NAMALWA (cell line): ENCODE measurements around the gene PGAP2.
"Not testable (repeated sequence)": the region's sequence is repeated elsewhere in the genome, so short reads cannot be mapped to it uniquely, and the experiment has no call there.

Experiments used
- DNase-seq: peaks from one replicate; pipeline ENCODE4 v3.0.0-alpha.2; 2015; ENCODE audit warnings: low spot score

PGAP2 gene

DNA sequence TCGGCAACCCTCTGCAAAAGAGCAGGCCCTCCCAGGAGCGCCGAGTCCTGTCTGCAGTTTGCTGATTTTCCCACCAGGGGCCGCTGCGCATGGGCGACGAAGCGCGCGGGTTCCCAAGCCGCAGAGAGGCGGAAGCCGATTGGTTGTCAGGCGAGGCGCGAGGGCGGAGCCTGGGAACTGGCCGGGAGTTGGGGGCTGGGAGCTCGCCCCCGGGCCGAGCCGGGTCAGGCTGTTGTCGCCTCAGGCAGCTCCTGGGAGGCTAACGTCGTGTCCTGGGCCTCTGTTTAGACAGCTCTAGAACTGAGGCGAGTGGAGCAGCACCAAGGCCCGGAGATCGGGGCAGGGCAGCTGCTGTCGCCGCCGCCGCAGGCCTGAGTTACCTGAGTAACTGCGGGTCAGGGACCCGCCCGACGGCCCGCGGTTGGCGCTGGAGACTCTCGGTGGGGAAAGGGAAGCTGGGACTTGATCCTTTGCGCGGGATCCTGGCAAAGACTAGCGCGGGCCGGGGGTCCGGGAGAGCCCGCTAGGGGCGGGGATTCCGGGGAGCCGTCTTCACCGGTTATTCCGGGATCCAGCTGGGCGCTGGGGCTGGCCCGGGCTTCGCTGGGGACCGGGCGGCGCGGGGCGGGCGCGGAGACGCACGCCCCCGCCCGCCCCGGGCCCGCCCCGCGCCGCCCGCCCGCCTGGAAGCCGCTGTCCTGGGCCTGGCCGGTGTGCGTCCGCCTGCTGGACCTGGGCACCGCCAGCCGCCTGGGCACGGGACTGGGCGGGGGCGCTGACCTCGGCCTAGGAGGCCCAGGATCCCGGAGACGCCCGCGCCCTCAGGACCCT lies 46.8 kb downstream of the PGAP2 start, which contains the start of gene STIM1:
STIM1 (plus strand) TSS at position 688 of the 831 bp plus-strand sequence. CDS start 607 bp downstream, outside the sequence.
- peak; percentile 97 for DNase-seq

DNA sequence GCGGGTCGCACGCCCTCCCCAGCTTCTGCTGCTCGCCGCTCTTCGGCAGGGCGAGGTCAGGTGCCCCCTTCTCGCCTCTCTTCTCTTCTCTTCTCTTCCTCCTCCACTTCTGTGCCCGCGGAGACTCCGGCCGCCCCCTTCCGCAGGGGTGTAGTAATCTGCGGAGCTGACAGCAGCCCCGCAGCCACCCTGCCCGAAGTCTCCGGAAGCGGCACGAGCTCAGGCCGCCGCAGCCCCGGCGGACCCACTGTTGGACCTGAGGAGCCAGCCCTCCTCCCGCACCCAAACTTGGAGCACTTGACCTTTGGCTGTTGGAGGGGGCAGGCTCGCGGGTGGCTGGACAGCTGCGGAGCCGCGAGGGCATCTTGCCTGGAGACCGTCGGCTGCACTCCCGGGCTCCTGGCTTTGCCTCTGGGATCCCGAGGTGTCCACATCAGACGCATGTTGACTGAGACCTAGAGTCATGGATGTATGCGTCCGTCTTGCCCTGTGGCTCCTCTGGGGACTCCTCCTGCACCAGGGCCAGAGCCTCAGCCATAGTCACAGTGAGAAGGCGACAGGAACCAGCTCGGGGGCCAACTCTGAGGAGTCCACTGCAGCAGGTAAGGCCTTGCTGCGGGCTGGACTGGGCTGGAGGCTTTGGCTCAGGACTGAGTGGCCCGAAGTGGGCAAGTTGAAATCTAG lies 47.6 kb downstream of the PGAP2 start:
- DNase-seq = peak; percentile 73

DNA sequence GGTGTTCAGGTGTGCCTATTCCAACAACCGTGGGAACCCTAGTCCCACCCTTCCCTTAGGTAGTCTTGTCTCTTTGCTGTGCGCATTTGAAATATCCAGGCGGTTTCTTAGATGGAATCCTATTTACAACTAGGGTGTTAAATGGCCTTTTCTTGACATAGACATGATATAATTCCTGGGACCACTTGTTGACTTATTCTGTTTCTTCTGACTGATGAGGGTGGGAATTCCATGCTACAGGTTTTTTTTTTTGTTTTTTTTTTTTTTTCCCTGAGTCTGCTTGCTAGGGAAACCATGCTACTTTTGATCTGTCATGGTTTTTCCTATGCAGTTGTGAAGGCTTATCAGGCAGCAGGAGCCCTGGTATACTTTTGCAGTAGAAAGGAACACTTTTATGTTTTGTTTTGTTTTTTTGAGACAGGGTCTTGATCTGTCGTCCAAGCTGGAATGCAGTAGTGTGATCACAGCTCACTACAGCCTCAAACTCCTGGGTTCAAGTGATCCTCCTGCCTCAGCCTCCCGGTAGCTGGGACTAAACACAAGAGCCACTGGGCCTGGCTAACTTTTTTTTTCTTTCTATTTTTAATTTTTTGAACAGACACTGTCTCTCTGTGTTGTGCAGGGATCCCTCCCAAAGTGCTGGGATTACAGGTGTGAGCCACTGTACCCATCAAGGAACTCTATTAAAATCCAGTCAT lies 48.6 kb downstream of the PGAP2 start:
- no peak for DNase-seq

DNA sequence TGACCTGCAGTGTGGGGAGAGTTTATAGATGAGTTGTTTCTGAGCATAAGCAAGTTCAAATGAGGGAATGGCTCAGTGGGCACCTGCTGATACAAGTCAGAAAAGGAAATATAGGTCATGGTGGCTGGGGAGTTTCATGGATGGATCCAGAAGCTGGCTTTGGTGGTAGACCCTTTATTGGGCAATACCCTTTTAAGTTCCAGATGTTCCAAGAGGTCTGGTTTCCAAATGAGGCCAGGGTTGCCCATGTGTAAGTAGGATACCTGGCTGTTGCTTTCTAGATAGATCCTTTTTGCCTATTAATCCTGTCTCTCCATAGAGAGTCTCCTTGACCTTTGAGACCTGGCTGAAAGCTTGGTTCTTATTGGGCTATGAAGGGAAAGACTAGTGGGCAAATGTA lies 49.3 kb downstream of the PGAP2 start:
- no peak for DNase-seq

DNA sequence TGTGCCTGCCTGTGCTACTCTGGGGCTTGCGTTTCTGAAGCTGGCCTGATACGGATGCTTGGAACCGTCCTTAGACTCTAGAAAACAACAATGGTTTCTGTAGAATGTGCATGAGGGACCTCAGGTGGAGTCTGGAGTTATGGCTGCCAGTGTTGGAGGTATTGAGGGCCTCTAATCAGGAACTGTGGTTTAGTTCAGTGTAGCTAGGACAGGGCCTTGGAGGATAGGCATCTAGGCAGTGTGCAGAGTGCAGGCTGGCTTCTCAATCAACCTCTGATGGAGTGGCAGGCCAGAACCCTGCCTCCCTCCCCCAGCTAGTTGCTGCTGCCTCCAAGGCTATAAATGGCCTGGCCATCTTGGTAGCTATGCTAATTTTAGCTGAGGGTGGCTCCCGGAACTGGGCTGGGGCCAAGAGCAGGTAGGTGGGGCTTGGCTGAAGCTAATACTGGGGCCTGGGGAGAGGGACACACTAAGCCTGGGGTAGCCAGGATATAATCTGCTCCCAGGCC lies 51.1 kb downstream of the PGAP2 start:
- peak; percentile 48 for DNase-seq

DNA sequence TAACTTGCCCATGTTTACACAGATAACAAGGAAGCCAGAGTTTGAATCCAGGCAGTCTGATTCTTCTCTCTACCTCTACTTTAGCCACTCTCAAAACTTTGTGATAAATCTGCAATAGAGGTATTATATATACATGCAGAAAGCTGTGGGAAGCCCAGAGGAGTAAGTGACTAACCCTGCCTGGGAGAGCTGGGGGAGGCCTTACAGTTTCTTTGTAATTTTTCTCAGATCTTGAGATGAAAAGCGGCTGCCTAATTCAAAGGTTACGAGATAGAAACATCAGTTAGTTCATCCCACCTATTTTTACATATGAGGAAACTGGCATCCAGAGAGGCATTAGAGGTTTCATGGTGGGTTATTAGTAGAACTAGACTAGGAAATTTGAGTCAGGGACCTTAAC lies 52.0 kb downstream of the PGAP2 start:
- no peak for DNase-seq

DNA sequence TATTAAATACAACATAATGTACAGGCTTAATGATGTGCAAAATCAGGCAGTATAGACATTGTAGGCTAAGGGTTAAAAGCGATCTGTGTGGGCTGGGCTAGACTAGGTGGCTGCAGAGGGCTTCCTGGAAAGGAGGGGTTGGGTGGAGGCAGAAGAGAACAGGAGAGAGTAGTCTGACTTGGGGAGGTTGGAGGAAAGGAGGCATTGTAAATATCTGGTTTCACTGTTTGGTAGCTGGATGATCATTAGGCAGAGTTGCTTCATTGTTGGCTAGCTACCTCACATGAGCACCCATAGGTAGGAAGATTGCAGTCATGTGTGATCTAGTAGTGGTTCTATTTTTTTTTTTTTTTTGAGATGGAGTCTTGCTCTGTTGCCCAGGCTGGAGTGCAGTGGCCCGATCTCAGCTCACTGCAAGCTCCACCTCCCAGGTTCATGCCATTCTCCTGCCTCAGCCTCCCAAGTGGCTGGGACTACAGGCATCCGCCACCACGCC lies 52.6 kb downstream of the PGAP2 start:
- DNase-seq = not testable (repeated sequence)

DNA sequence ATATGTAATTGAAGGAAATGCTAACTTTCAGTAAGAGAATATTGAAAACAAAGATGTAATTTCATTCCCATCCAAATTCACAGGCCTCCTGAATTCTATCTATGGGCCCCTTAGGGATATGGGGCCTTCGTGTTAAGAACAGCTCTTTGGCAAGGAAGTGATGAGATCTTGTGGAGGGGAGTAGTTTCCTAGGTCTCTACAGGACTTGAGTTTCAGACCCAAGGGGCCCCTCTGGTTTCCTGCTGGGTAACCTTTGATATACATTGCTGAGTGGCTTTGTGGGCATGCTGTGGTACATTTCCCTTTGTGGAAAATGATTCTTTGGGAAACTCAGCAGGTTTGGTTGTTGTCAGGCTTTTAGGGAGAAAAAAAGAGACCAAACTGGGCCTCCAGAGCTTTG lies 53.3 kb downstream of the PGAP2 start:
- no peak for DNase-seq

DNA sequence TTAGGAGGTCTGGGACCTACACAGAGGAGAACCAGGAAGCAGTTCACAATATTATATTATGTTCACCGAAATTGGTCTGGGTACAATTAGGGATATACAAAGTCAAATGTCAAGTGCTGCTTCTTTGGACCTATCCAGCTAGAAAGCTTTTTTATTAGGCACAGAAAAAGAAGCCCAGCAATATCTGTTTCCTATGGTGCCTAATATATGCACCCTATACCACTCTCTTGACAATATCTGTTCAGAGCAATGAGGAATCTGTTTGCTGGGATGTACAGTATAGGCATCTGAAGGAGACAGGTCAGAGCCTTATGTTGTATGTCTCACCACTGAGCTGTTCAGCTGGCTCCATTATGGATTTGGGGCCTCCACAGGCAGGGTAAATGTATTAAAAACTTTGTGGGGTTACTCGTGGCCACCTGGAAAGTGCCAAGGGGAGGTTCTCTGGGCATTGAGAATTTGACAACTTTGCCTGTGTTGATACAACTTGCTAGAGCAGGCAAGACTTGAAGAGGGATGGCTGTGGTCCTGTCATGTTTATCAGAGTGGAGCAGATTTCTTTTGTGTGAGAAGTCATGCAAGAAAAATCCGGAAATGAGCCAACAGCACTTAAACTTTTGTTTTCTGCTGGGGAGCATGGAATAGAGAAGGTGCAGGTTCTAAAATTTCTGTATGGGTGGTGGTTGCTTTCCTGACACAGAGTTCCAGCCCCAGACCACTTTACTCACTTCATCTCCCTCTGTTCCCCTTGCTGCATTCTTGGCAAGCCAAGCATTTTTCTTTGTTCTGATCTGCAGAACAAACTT lies 57.2 kb downstream of the PGAP2 start:
- peak; percentile 63 for DNase-seq

DNA sequence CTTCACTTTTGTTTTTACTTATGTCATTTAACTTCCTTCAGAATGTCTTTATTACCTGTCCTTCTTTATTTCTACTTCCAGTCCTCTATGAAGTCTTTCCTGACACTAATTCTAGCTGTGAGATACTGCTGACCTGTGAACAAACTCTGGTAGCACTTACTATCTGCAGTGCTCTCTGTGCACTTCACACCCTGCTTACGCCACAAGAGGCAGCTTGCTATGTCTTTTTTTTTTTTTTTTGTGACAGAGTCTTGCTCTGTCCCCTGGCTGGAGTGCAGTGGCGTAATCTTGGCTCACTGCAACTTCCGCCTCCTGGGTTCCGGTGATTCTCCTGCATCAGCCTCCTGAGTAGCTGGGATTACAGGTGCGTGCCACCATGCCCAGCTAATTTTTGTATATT lies 57.8 kb downstream of the PGAP2 start:
- peak; percentile 77 for DNase-seq

DNA sequence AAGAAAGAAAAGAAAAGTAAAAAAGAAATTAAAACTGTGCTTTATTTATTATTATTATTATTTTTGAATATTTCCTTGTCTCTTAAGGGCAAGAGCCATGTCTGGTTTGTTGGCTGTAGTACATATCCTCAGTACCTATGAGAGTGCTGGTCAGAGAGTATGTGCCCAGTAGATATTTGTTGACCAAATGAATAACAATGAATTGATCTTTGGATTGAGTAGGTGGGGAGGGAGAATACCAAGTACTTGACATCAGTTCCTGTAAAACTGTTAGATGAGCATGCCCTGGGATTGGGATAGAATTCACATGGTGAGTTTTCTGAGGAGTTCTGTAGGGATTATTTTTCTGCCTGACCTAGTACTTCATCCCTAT lies 58.5 kb downstream of the PGAP2 start:
- DNase-seq = no peak

DNA sequence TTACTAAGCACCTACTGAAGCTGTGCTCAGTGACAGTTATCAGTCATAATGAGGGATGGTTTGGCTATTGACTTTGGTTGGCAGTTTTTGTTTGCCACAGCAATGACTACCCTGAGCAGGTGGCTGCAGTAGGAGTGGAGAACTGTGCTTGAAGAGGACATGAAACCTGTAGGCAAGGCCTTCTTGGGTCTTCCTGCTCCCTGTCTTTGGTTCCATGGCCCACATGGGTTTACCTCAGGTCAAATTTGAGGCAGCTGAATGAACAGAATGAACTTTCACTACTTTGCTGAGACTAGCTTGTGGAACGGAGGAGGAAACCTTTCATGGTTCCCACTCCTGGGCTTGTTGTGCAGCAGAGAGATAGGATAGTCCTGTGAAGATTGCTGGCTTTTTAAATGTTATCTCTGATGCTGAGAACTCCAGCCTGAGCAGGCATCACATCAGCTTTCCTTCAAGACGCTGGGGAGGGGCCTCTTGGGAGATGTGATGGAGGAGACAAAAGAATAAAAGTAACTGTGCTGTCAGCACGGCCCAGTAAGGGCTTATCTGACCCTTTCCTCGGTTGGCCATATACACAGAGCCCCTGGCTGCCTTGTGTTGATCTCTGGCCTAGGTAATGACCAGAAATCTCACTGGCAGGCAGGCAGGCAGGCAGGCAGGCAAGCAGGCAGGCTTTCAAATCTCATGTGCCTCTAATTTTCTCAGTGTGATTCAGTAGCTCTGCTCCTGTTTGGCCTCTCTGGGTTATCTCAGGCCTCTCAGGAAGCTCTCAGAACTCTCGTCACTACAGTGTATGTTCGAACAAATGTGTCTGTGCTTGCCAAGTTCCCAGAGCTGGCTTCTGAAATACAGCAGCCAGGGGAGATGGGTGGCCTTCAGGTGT lies 59.1 kb downstream of the PGAP2 start:
- no peak for DNase-seq

DNA sequence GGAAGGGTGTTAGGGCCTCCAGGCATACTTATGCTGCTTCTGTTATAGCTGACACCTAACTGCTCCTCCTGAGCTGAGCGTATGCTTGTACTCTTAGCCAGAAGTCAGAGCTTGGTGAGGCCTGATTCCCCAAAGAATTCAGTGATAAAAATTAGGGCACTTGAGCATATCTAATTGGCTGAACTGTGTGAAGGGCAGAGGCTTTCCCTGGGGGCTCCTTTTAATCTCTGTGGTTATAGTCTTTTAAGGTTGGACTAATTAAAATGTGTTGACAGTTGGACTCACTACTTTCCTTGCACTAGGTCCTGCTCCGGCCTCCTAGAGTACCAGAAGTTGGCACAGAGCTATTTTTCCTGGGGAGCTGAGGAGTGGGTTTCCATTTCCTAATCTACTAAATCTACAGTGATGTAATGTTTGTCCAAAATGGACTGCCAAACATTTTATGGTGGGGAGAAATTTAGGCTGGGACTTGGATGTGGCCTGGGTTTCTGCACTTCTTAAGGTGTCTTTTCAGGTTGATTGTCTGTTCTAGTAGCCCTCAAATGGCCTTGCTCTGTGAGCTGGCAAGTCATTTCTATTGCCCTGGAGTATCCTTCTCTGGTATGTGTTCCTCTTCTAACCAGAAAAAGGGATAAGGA lies 65.5 kb downstream of the PGAP2 start:
- no peak for DNase-seq
